WTC11 (cell line): ENCODE measurements around the gene MOSMO.

Source experiments
- AFF4 ChIP-seq: sonication (generic); formaldehyde crosslinking; IDR thresholded peaks from 2 replicates; pipeline ENCODE4 v1.8.1; 2023; ENCODE audit warnings: mild to moderate bottlenecking, missing genetic modification reagents, borderline replicate concordance
- CREM ChIP-seq: sonication (generic); formaldehyde crosslinking; IDR thresholded peaks from 2 replicates; pipeline ENCODE4 v1.8.1; 2022; ENCODE audit warnings: mild to moderate bottlenecking, missing genetic modification reagents, moderate library complexity
- CTCF ChIP-seq: fragments of 200-600 bp; IDR thresholded peaks from 2 replicates; pipeline ENCODE4 v1.8.0; 2022; ENCODE audit warnings: antibody characterized with exemption
- NR2C2 ChIP-seq: sonication (generic); formaldehyde crosslinking; IDR thresholded peaks from 2 replicates; pipeline ENCODE4 v1.8.0; 2022; ENCODE audit warnings: mild to moderate bottlenecking, missing genetic modification reagents
- NR3C1 ChIP-seq: sonication (generic); formaldehyde crosslinking; conservative IDR thresholded peaks from 2 replicates; pipeline ENCODE4 v1.8.1; 2023; ENCODE audit warnings: low read depth, mild to moderate bottlenecking, missing genetic modification reagents
- OVOL2 ChIP-seq: fragments of 250-450 bp; sonication (Bioruptor Pico); IDR thresholded peaks from 2 replicates; pipeline ENCODE4 v1.9.0; 2021; ENCODE audit warnings: mild to moderate bottlenecking, borderline replicate concordance
- TP53 ChIP-seq: sonication (generic); formaldehyde crosslinking; IDR thresholded peaks from 2 replicates; pipeline ENCODE4 v1.8.1; 2023; ENCODE audit warnings: mild to moderate bottlenecking, missing genetic modification reagents
- USF2 ChIP-seq: sonication (generic); formaldehyde crosslinking; IDR thresholded peaks from 2 replicates; pipeline ENCODE4 v1.8.1; 2023; ENCODE audit warnings: mild to moderate bottlenecking, missing genetic modification reagents, moderate library complexity

- TF ChIP-seq NR2C2 (CRISPR knock-in tag), result no peak
- TF ChIP-seq OVOL2 (CRISPR knock-in tag), result no peak
- TF ChIP-seq USF2 (CRISPR knock-in tag), result no peak
- TF ChIP-seq CTCF, result no peak
- TF ChIP-seq NR3C1 (CRISPR knock-in tag), result no peak
- TF ChIP-seq TP53, result no peak
- no peak for TF ChIP-seq AFF4
- TF ChIP-seq CREM (CRISPR knock-in tag), result no peak
These were observed 10.0 kb upstream of the MOSMO start for GRCh38 chr16:21997697-21998480.
